CD14-positive monocyte (primary cell): ENCODE data around the gene TTLL12. TPM values are rescaled to one million over a fixed set of nuclear protein-coding genes. Genes with fewer than 3 reads are reported as not detected.

Experiments used
- DNase-seq, 3 donors: peaks; one replicate each; pipeline ENCODE4 v3.0.0-alpha.2; 2011 to 2022
- H2AFZ ChIP-seq: 2 replicates; pipeline ENCODE4 v1.6.0; 2012; ENCODE audit warnings: mild to moderate bottlenecking, low read depth, low read length, inconsistent platforms; ENCODE audit not compliant: insufficient read depth, poor library complexity, severe bottlenecking
- H3K27ac ChIP-seq, 2 donors: 1 replicate in 1 of 2; 2 replicates in 1 of 2; pipeline ENCODE4 v1.5.1; 2012 to 2013; ENCODE audit warnings: low read length in 2 of 2, control low read depth in 1 of 2, inconsistent platforms in 1 of 2, low read depth in 1 of 2, mild to moderate bottlenecking in 1 of 2
- H3K27me3 ChIP-seq, 2 donors: one replicate each; pipeline versions ENCODE4 v1.6.0 to v1.6.1; 2011 to 2013; ENCODE audit warnings: low read length in 2 of 2; ENCODE audit not compliant: control insufficient read depth in 2 of 2, insufficient read depth in 2 of 2
- H3K36me3 ChIP-seq, 2 donors: replicated peaks in 1 of 2; 1 replicate in 1 of 2; 2 replicates in 1 of 2; pipeline versions ENCODE4 v1.5.1 to v1.6.1; 2012 to 2013; ENCODE audit warnings: low read length in 2 of 2, control low read depth in 1 of 2, inconsistent platforms in 1 of 2, mild to moderate bottlenecking in 1 of 2; ENCODE audit not compliant: insufficient read depth in 2 of 2, control insufficient read depth in 1 of 2
- H3K4me1 ChIP-seq, 2 donors: 1 replicate in 1 of 2; 2 replicates in 1 of 2; pipeline versions ENCODE4 v1.5.1 to v1.6.1; 2012 to 2013; ENCODE audit warnings: low read length in 2 of 2, control low read depth in 1 of 2, inconsistent platforms in 1 of 2, mild to moderate bottlenecking in 1 of 2, moderate library complexity in 1 of 2; ENCODE audit not compliant: insufficient read depth in 2 of 2, control insufficient read depth in 1 of 2
- H3K4me2 ChIP-seq: replicated peaks from 2 replicates; pipeline ENCODE3; 2012; ENCODE audit warnings: low read length, moderate library complexity, mild to moderate bottlenecking; ENCODE audit not compliant: poor library complexity, severe bottlenecking; ENCODE audit errors: extremely low read depth
- H3K4me3 ChIP-seq, 3 experiments: fragments of 200-600 bp in 1 of 3; sonication (generic) in 1 of 3; replicated peaks in 1 of 3; 1 replicate in 2 of 3; 2 replicates in 1 of 3; pipeline ENCODE4 v1.5.1; 2011 to 2013; ENCODE audit warnings: low read length in 3 of 3, mild to moderate bottlenecking in 3 of 3, control low read depth in 2 of 3, low read depth in 2 of 3, inconsistent platforms in 1 of 3, moderate library complexity in 1 of 3
- H3K79me2 ChIP-seq: 2 replicates; pipeline ENCODE4 v1.6.0; 2012; ENCODE audit warnings: mild to moderate bottlenecking, control low read depth, inconsistent platforms, low read length, moderate library complexity; ENCODE audit not compliant: insufficient read depth
- H3K9ac ChIP-seq: 2 replicates; pipeline ENCODE4 v1.6.0; 2017; ENCODE audit warnings: low read length, mild to moderate bottlenecking; ENCODE audit not compliant: insufficient read depth, poor library complexity, severe bottlenecking
- H3K9me3 ChIP-seq, 2 donors: replicated peaks in 1 of 2; 1 replicate in 1 of 2; 2 replicates in 1 of 2; pipeline versions ENCODE4 v1.5.1 to v1.6.1; 2012 to 2013; ENCODE audit warnings: low read length in 2 of 2, control low read depth in 1 of 2; ENCODE audit not compliant: control insufficient read depth in 1 of 2, insufficient read depth in 1 of 2
- H4K20me1 ChIP-seq: 2 replicates; pipeline ENCODE4 v1.6.0; 2012; ENCODE audit warnings: mild to moderate bottlenecking, low read length, control low read depth, moderate library complexity; ENCODE audit not compliant: insufficient read depth
- H3K27ac Mint-ChIP-seq, 7 donors: one replicate each; pipeline ENCODE4 v1.8.0; 2020; ENCODE audit warnings: mild to moderate bottlenecking in 7 of 7, mixed read lengths in 7 of 7, moderate library complexity in 6 of 7, inconsistent platforms in 2 of 7
- H3K27me3 Mint-ChIP-seq, 3 donors: one replicate each; pipeline ENCODE4 v1.8.0; 2021 to 2022; ENCODE audit warnings: low read depth in 3 of 3, mild to moderate bottlenecking in 3 of 3, mixed read lengths in 3 of 3, moderate library complexity in 3 of 3, inconsistent platforms in 1 of 3
- H3K36me3 Mint-ChIP-seq, 2 donors: one replicate each; pipeline ENCODE4 v1.8.0; 2020; ENCODE audit warnings: mixed read lengths in 2 of 2, inconsistent platforms in 1 of 2, mild to moderate bottlenecking in 1 of 2
- H3K4me1 Mint-ChIP-seq: one replicate; pipeline ENCODE4 v1.8.0; 2020; ENCODE audit warnings: mild to moderate bottlenecking, mixed read lengths
- H3K4me3 Mint-ChIP-seq, 2 donors: one replicate each; pipeline ENCODE4 v1.8.0; 2020; ENCODE audit warnings: mild to moderate bottlenecking in 2 of 2, mixed read lengths in 2 of 2, moderate library complexity in 1 of 2
- H3K9me3 Mint-ChIP-seq, 7 donors: one replicate each; pipeline ENCODE4 v1.8.0; 2020 to 2022; ENCODE audit warnings: mixed read lengths in 7 of 7, mild to moderate bottlenecking in 6 of 7, moderate library complexity in 6 of 7, inconsistent platforms in 2 of 7
- WGBS: methylation state at CpG from one replicate; pipeline ENCODE4 v1.1.5; 2013; ENCODE audit warnings: missing lambda C conversion rate; ENCODE audit not compliant: insufficient coverage; 5-methylcytosine and 5-hydroxymethylcytosine counted together
- intact Hi-C, 2 donors: fragments of 100-400 bp; cut with micrococcal nuclease; formaldehyde crosslinking; loops; one replicate each; pipeline versions ENCODE4 v1.15.0 to v1.15.1; 2023
- polyA plus RNA-seq, 3 donors: library from polyadenylated mRNA; depleted of rRNA in 1 of 3; unstranded in 2 of 3; stranded (reverse) in 1 of 3; fragments of 300-500 nt in 2 of 3; fragments of >200 nt in 1 of 3; fragmentation: Illumina TruSeq in 2 of 3; gene quantifications; 1 replicate in 2 of 3; 2 replicates in 1 of 3; pipeline ENCODE4 v1.2.3, GENCODE V29; 2012 to 2021
- TF ChIP-seq, protein P1 (sequence below): fragments of 200-600 bp; IDR thresholded peaks from one replicate; pipeline ENCODE4 v1.8.0; 2022; ENCODE audit warnings: antibody characterized with exemption, mild to moderate bottlenecking

TTLL12 gene
- polyA plus RNA-seq, 3 donors, result 9.5 to 16.6 (median 16.5) TPM

DNA sequence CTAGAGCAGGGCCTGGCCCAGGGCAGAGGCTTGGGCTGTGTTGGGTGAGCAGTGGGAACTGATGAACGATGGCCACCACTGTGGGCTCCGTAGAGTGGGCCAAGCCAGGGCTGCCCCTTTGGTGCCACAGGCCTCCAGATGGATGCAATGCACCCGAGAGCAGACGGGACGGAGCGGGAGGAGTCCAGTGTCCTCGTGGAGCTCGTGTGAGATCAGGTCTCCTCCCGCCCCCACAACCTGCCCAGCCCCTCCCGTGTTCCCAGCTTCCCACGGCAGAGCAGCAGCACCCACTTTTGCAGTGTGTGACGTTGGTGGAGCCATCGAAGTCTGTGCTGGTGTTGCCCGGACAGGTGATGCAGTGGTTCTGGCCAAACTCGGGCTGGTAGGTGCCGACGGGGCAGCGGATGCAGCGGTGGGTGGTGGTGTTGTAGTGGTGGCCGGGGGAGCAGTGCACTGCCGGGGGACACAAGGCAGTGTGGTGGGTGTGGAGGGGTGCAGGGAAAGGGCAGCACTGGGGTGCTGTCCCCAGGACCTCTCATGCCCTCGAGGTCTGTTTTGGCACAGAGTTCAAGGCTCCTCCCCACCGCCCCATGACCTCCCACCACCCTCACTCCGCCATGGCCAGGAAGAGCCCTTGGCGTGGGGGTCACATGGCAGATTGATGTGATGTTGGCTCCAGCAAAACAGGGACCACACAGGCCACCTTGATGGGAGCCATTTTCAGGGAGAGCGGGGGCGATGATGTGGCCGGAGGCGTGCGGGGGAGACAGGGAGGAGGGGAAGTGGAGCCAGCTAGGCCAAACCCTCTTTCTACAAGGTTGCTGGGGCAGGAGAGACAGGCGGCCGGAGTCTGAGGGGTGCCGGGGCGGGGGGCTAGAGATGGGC, 23.9 kb upstream of the TTLL12 start:
- Histone ChIP-seq H3K36me3 (no peaks in the 10 kb centered on the region), H3K4me2 (no peak overlapping the region), H3K4me1 (no peaks in the 10 kb centered on the region), H3K9ac (no peak overlapping the region), H3K79me2 (no peaks in the 10 kb centered on the region), H3K27me3 (no peaks in the 10 kb centered on the region), H2AFZ (no peak overlapping the region), H3K9me3 (no peaks in the 10 kb centered on the region), H3K4me3 (no peak overlapping the region), H3K27ac (no peak overlapping the region), H4K20me1 (no peaks in the 10 kb centered on the region)
- no peak for DNase-seq
- Mint-ChIP-seq H3K36me3 (no peaks in the 10 kb centered on the region), H3K27ac (no peak overlapping the region), H3K27me3 (peaks cover 0 to 10% (median 5%) of the 10 kb centered on the region in 3 donors), H3K4me1 (peaks cover 2% of the 10 kb centered on the region), H3K9me3 (no peaks in the 10 kb centered on the region), H3K4me3 (no peak overlapping the region)
- TF ChIP-seq, protein P1, sequence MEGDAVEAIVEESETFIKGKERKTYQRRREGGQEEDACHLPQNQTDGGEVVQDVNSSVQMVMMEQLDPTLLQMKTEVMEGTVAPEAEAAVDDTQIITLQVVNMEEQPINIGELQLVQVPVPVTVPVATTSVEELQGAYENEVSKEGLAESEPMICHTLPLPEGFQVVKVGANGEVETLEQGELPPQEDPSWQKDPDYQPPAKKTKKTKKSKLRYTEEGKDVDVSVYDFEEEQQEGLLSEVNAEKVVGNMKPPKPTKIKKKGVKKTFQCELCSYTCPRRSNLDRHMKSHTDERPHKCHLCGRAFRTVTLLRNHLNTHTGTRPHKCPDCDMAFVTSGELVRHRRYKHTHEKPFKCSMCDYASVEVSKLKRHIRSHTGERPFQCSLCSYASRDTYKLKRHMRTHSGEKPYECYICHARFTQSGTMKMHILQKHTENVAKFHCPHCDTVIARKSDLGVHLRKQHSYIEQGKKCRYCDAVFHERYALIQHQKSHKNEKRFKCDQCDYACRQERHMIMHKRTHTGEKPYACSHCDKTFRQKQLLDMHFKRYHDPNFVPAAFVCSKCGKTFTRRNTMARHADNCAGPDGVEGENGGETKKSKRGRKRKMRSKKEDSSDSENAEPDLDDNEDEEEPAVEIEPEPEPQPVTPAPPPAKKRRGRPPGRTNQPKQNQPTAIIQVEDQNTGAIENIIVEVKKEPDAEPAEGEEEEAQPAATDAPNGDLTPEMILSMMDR, result no peak
- WGBS, result 94% methylated on average over 26 of the region's 34 CpGs
- intact Hi-C loops, result no loop called here

DNA sequence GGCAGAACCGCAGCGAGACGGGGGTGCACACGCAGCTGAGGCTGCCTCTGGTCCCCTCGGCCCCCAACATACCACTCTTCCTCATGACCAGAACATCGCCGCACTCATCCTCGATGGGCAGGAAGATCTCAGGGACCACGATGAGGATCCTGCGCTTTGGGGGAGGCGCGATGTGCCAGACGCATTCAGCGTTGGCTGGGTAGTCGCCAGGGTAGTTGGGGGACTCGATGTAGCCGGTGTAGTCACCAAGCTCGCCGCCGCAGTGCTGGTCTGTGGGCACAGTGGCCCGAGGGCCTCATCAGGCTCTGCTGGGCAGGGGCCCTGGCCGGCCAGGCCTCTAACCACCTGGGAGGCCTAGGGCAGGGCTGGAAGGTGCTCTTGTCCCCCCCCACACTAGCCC, 23.0 kb upstream of the TTLL12 start:
- Mint-ChIP-seq H3K9me3 (no peaks in the 10 kb centered on the region), H3K36me3 (no peaks in the 10 kb centered on the region), H3K27ac (no peak overlapping the region), H3K27me3 (peaks cover 0 to 10% (median 2%) of the 10 kb centered on the region in 3 donors), H3K4me1 (peaks cover 2% of the 10 kb centered on the region), H3K4me3 (no peak overlapping the region)
- H3K36me3 ChIP-seq, result no peaks in the 10 kb centered on the region
- intact Hi-C loops, result no loop called here
- H3K4me1 ChIP-seq, result no peaks in the 10 kb centered on the region
- WGBS, result 92% methylated on average over 22 of the region's 22 CpGs
- H3K4me3 ChIP-seq, result no peak overlapping the region
- no peaks in the 10 kb centered on the region for H3K79me2 ChIP-seq
- no peaks in the 10 kb centered on the region for H3K27me3 ChIP-seq
- TF ChIP-seq, protein P1, result no peak
- no peak overlapping the region for H2AFZ ChIP-seq
- no peaks in the 10 kb centered on the region for H4K20me1 ChIP-seq
- H3K4me2 ChIP-seq, result no peak overlapping the region
- DNase-seq, result no peak
- H3K27ac ChIP-seq, result no peak overlapping the region
- H3K9ac ChIP-seq, result no peak overlapping the region
- H3K9me3 ChIP-seq, result no peaks in the 10 kb centered on the region
